GM11168 (cell line): ENCODE results near the gene PDZD4.

Source experiments
- in situ Hi-C: fragments of 300-500 bp; cut with MboI; formaldehyde crosslinking; loops from one replicate; pipeline ENCODE4 v1.12.0; 2022; ENCODE audit warnings: low sequenced_read_pairs; ENCODE audit not compliant: unreplicated experiment

The PDZD4 gene

GRCh38 chrX:153794018-153794896 is 36.1 kb downstream of the PDZD4 start, which contains the start of the genes IDH3G and SSR4:
TSS of gene IDH3G (minus strand) at chrX:153794375. CDS start at chrX:153794326, 49 bp downstream.
TSS of gene SSR4 (plus strand) at chrX:153794668. CDS start at chrX:153794688, 20 bp downstream.
- in situ Hi-C loops: no loop called here

GRCh38 chrX:153793291-153793690 is 37.1 kb downstream of the PDZD4 start:
- in situ Hi-C loops: no loop called here

GRCh38 chrX:153792368-153792767 is 38.0 kb downstream of the PDZD4 start:
- in situ Hi-C loops: no loop called here

GRCh38 chrX:153791104-153791852 is 39.1 kb downstream of the PDZD4 start:
- in situ Hi-C loops: no loop called here

- in situ Hi-C loops: no loop called here
Measured at GRCh38 chrX:153789654-153790053, 40.7 kb downstream of the PDZD4 start.

- in situ Hi-C loops: no loop called here
Measured at GRCh38 chrX:153786669-153787068, 43.7 kb downstream of the PDZD4 start.

GRCh38 chrX:153784325-153784967 is 45.9 kb downstream of the PDZD4 start:
- in situ Hi-C loops: no loop called here

GRCh38 chrX:153783378-153784013 is 46.8 kb downstream of the PDZD4 start:
- in situ Hi-C loops: no loop called here

GRCh38 chrX:153782871-153783270 is 47.5 kb downstream of the PDZD4 start:
- in situ Hi-C loops: no loop called here

GRCh38 chrX:153782313-153782712 is 48.0 kb downstream of the PDZD4 start:
- in situ Hi-C loops: no loop called here

- in situ Hi-C loops: no loop called here
Measured at GRCh38 chrX:153781428-153782047, 48.8 kb downstream of the PDZD4 start.

GRCh38 chrX:153780678-153781427 is 49.5 kb downstream of the PDZD4 start, which contains the start of gene SRPK3:
TSS of gene SRPK3 (plus strand) at chrX:153781041. CDS start at chrX:153781087, 46 bp downstream.
- in situ Hi-C loops: no loop called here

GRCh38 chrX:153779891-153780677 is 50.3 kb downstream of the PDZD4 start:
- in situ Hi-C loops: no loop called here

GRCh38 chrX:153778684-153779101 is 51.7 kb downstream of the PDZD4 start:
- in situ Hi-C loops: no loop called here

GRCh38 chrX:153778181-153778580 is 52.2 kb downstream of the PDZD4 start:
- in situ Hi-C loops: no loop called here

- in situ Hi-C loops: no loop called here
Measured at GRCh38 chrX:153777261-153778090, 52.9 kb downstream of the PDZD4 start.

GRCh38 chrX:153776611-153777045 is 53.7 kb downstream of the PDZD4 start:
- in situ Hi-C loops: no loop called here
